ENCODE data around the gene CSF1R. TPM values are rescaled to one million over a fixed set of nuclear protein-coding genes. Genes with fewer than 3 reads are reported as not detected.

Gene CSF1R
- total and polyA plus RNA-seq, 2 of the 4 experiments (the other 2 are of a cell fraction), result 0.14 to 0.36 TPM

GRCh38 chr5:150043657-150044328, 42.6 kb downstream of the CSF1R start:
- Histone ChIP-seq H3K14ac (replicated peaks; ENCODE audit: low read depth, low read length) (peak overlapping the region; percentile 89), H4K8ac (ENCODE audit: low read depth in 2 of 2, low read length in 2 of 2) (peak overlapping the region; percentile 56 to 68), H3K27ac (ENCODE audit: insufficient read depth, low read length) (peak overlapping the region; percentile 77), H3K27me3 (ENCODE audit: control insufficient read depth, insufficient read depth, low read length) (no peaks in the 10 kb centered on the region), H2BK15ac (ENCODE audit: low read depth, low read length) (peak overlapping the region; percentile 97), H3K4me1 (ENCODE audit: control insufficient read depth, insufficient read depth, low read length) (peaks cover 17% of the 10 kb centered on the region), H3K9ac (ENCODE audit: low read depth, low read length) (peak overlapping the region; percentile 21; the same call in 1 of the 2 replicates), H2BK5ac (ENCODE audit: low read depth, low read length, poor library complexity, severe bottlenecking) (peak overlapping the region; percentile 87), H3K4me2 (ENCODE audit: low read depth, low read length) (peak overlapping the region; percentile 40), H3K18ac (ENCODE audit: low read depth, low read length) (peak overlapping the region; percentile 67; the same call in 1 of the 2 replicates), H2BK20ac (ENCODE audit: low read depth, low read length) (peak overlapping the region; percentile 89), H3K36me3 (ENCODE audit: control insufficient read depth, insufficient read depth, low read length) (peaks cover 54% of the 10 kb centered on the region), H3K23ac (ENCODE audit: low read depth, low read length) (peak overlapping the region; percentile 91), H4K91ac (ENCODE audit: insufficient read depth, low read depth, low read length) (peak overlapping the region; percentile 93), H3K9me3 (ENCODE audit: control insufficient read depth, insufficient read depth, low read length) (no peaks in the 10 kb centered on the region), H3K4me3 (ENCODE audit: insufficient read depth, low read depth, low read length) (no peak overlapping the region), H3K56ac (ENCODE audit: extremely low read depth, insufficient read depth, low read length) (peak overlapping the region; percentile 70; the same call in 1 of the 2 replicates), H2BK120ac (ENCODE audit: low read depth, low read length) (peak overlapping the region; percentile 75), H4K20me1 (ENCODE audit: insufficient read depth, low read length) (peaks cover 6% of the 10 kb centered on the region; the same call in 1 of the 2 replicates), H4K5ac (ENCODE audit: low read depth, low read length) (peak overlapping the region; percentile 47), H3K9me1 (ENCODE audit: insufficient read depth, low read length) (peaks cover 33% of the 10 kb centered on the region), H2AK9ac (replicated peaks; ENCODE audit: low read depth, low read length, poor library complexity) (peak overlapping the region; percentile 89), H2AFZ (replicated peaks; ENCODE audit: low read length, poor library complexity) (peak overlapping the region; percentile 84), H2AK5ac (ENCODE audit: low read depth, low read length) (peak overlapping the region; percentile 97), H3K79me1 (ENCODE audit: low read depth in 1 of 2, low read length in 2 of 2) (peaks cover 32 to 74% of the 10 kb centered on the region in 2 experiments), H3K4ac (ENCODE audit: low read depth, low read length) (peak overlapping the region; percentile 90)
- ATAC-seq (ENCODE audit: low read depth) (peak; percentile 28), DNase-seq (peak; percentile 66)
- dilution Hi-C loops (cut with HindIII; ENCODE audit: low sequenced_read_pairs, unreplicated experiment), result no loop called here
- no CpG with 5 or more reads among the region's 4 CpGs for WGBS, 2 experiments (ENCODE audit: extremely low coverage in 2 of 2, insufficient read length in 1 of 2)
- intact Hi-C loops (cut with micrococcal nuclease), result no loop called here
- ChIA-PET CTCF (no interaction called here), POLR2A (ENCODE audit: unreplicated experiment) (no interaction called here)
- BruUV-seq (replicated peaks), result no TSS peak
- TF ChIP-seq MAFK (IDR thresholded peaks at IDR 0.05; ENCODE audit: low read depth, low read length), result no peak
- TF ChIP-seq CEBPB (IDR thresholded peaks at IDR 0.05; ENCODE audit: low read depth, low read length), result no peak
- no peak for TF ChIP-seq MXI1 (IDR thresholded peaks at IDR 0.05; ENCODE audit: borderline replicate concordance, low read depth, low read length)
- no peak for TF ChIP-seq BHLHE40 (IDR thresholded peaks at IDR 0.05; ENCODE audit: low read depth, low read length)
- TF ChIP-seq SMC3 (IDR thresholded peaks at IDR 0.05; ENCODE audit: low read depth, low read length), result no peak
- no peak for TF ChIP-seq RCOR1 (IDR thresholded peaks at IDR 0.05; ENCODE audit: insufficient replicate concordance, low read length)
- no peak for TF ChIP-seq USF2 (IDR thresholded peaks at IDR 0.05; ENCODE audit: low read depth, low read length)
- TF ChIP-seq RFX5 (IDR thresholded peaks at IDR 0.05; ENCODE audit: low read depth, low read length), result no peak
- TF ChIP-seq RAD21 (IDR thresholded peaks at IDR 0.05; ENCODE audit: low read length), result no peak
- TF ChIP-seq, protein P1, sequence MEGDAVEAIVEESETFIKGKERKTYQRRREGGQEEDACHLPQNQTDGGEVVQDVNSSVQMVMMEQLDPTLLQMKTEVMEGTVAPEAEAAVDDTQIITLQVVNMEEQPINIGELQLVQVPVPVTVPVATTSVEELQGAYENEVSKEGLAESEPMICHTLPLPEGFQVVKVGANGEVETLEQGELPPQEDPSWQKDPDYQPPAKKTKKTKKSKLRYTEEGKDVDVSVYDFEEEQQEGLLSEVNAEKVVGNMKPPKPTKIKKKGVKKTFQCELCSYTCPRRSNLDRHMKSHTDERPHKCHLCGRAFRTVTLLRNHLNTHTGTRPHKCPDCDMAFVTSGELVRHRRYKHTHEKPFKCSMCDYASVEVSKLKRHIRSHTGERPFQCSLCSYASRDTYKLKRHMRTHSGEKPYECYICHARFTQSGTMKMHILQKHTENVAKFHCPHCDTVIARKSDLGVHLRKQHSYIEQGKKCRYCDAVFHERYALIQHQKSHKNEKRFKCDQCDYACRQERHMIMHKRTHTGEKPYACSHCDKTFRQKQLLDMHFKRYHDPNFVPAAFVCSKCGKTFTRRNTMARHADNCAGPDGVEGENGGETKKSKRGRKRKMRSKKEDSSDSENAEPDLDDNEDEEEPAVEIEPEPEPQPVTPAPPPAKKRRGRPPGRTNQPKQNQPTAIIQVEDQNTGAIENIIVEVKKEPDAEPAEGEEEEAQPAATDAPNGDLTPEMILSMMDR (conservative IDR thresholded peaks at IDR 0.05; ENCODE audit: low read depth, low read length), result no peak
- no peak for TF ChIP-seq POLR2A (IDR thresholded peaks at IDR 0.05; ENCODE audit: low read depth, low read length)
- TF ChIP-seq ELK1 (IDR thresholded peaks at IDR 0.05; ENCODE audit: borderline replicate concordance, low read depth, low read length), result no peak
- TF ChIP-seq CHD1 (IDR thresholded peaks at IDR 0.05; ENCODE audit: low read depth, low read length), result no peak
- TF ChIP-seq NFE2L2 (IDR thresholded peaks at IDR 0.05; ENCODE audit: low read depth, low read length), result no peak
- in situ Hi-C loops (cut with MboI; ENCODE audit: low sequenced_read_pairs), result no loop called here
